Activated naive CD4-positive, alpha-beta T cell treated with anti-CD3 and anti-CD28 coated beads, Interleukin-2, amount 50 U/mL, for 24 hours (primary cell): ENCODE results near the gene EPRS1.

Experiments used
- H3K27ac Mint-ChIP-seq: one replicate; pipeline ENCODE4 v1.8.0; 2021; ENCODE audit warnings: mild to moderate bottlenecking, mixed read lengths
- H3K27me3 Mint-ChIP-seq: one replicate; pipeline ENCODE4 v1.8.0; 2021; ENCODE audit warnings: mixed read lengths
- H3K36me3 Mint-ChIP-seq: one replicate; pipeline ENCODE4 v1.8.0; 2021; ENCODE audit warnings: mixed read lengths
- H3K4me1 Mint-ChIP-seq: one replicate; pipeline ENCODE4 v1.8.0; 2021; ENCODE audit warnings: mixed read lengths
- H3K4me3 Mint-ChIP-seq: one replicate; pipeline ENCODE4 v1.8.0; 2021; ENCODE audit warnings: mild to moderate bottlenecking, mixed read lengths
- H3K9me3 Mint-ChIP-seq: one replicate; pipeline ENCODE4 v1.8.0; 2021; ENCODE audit warnings: mixed read lengths

EPRS1 gene

DNA sequence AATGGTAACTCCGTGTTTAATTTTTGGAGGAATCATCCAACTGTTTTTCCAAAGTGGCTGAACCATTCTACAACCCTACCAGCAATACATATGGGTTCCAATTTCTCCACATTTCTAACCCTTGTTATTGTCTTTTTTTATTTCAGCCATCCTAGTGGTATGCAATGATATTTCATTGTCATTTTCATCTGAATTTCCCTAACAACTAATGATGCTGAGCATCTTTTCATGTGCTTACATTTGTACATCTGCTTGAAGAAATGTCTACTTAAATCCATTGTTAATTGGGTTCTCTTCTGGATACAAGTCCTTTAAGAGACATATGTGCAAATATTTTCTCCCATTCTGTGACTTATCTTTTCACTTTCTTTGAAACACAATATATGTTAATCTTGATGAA lies 43.3 kb downstream of the EPRS1 start:
- Mint-ChIP-seq H3K27me3 (no peaks in the 10 kb centered on the region), H3K9me3 (no peaks in the 10 kb centered on the region), H3K36me3 (peaks cover 21% of the 10 kb centered on the region), H3K4me3 (no peak overlapping the region), H3K4me1 (no peaks in the 10 kb centered on the region), H3K27ac (peak overlapping the region; percentile 62)

DNA sequence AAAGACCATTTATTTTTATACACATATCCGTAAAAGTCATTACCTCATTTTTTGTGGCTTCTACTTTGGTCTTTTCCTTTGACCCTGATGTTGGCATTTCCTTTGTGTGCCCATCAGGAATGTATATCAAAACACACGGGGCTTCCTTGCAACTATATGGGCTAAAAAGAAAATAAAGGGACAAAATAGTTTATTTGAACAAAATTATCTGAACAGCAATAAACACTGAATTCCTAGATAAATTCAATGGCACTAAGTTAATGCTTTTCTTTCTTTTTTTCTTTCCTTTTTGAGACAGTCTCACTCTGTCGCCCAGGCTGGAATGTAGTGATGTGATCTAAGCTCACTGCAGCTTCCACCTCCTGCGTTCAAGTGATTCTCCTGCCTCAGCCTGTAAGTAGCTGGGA lies 45.2 kb downstream of the EPRS1 start:
- H3K9me3 Mint-ChIP-seq: no peaks in the 10 kb centered on the region

DNA sequence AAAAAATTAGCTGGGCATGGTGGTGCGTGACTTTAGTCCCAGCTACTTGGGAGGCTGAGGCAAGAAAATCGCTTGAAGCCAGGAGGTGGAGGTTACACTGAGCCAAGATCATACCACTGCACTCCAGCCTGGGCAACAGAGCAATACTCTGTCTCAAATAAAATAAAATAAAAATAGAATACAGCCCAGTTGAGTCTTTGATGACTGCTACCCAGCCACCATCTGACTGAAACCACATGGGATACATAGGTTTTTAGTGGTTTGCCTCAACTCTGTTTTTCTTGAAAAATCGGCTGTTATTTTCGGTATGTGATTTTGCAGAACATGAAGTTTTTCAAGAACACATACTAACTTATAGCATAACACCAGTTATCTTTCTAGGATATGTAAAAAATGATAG lies 46.5 kb downstream of the EPRS1 start:
- Mint-ChIP-seq H3K27ac (no peak overlapping the region), H3K4me1 (no peaks in the 10 kb centered on the region), H3K36me3 (peaks cover 24% of the 10 kb centered on the region), H3K4me3 (no peak overlapping the region), H3K27me3 (no peaks in the 10 kb centered on the region), H3K9me3 (no peaks in the 10 kb centered on the region)

More for the DNA sequence above, 45.2 kb downstream of the EPRS1 start:
- no peak overlapping the region for H3K4me3 Mint-ChIP-seq
- H3K4me1 Mint-ChIP-seq: no peaks in the 10 kb centered on the region
- H3K27ac Mint-ChIP-seq: peak overlapping the region; percentile 30
- peaks cover 22% of the 10 kb centered on the region for H3K36me3 Mint-ChIP-seq
- no peaks in the 10 kb centered on the region for H3K27me3 Mint-ChIP-seq
